ENCODE measurements around the gene DRAP1.

DRAP1 gene

DNA sequence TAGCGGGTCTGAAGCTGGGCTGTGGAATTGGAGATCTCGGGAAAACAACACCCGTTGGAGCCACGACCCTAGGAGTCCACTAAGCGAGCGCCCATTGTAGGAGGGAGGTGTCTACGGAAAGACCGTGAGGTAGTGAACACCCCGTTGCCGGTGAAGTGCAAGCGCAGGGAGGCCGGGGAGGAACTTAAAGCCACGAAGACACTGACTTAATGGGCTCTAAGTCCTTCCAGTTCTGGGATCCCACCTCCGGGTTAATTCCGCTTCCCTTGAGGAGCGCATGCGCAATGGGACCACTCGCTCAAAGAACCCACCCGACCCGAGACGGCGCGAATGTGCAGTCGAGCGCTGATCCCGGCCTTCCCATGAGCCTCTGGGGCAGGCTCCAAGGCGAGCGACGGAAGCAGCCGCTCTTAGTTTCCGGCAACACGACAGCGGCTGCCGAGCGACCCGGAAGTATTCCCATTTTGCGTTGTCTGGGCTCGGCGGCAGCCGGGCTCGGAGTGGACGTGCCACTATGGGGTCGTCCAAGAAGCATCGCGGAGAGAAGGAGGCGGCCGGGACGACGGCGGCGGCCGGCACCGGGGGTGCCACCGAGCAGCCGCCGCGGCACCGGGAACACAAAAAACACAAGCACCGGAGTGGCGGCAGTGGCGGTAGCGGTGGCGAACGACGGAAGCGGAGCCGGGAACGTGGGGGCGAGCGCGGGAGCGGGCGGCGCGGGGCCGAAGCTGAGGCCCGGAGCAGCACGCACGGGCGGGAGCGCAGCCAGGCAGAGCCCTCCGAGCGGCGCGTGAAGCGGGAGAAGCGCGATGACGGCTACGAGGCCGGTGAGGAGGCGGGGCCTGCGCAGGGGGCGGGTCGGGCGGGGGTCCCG lies 42.3 kb downstream of the DRAP1 start, which contains the start of gene SART1:
TSS of gene SART1 (plus strand) at position 468 of the 874 bp plus-strand sequence. CDS start at position 515, 47 bp downstream.
- FAIRE-seq (peak; percentile 62), DNase-seq (ENCODE audit: low spot score) (peak; percentile 90)

- no peak for FAIRE-seq
- DNase-seq (ENCODE audit: low spot score): no peak
Measured at GRCh38 chr11:65962141-65962564, 42.9 kb downstream of the DRAP1 start.

GRCh38 chr11:65964906-65965305 lies 45.7 kb downstream of the DRAP1 start:
- DNase-seq (ENCODE audit: low spot score) (no peak), FAIRE-seq (no peak)

DNA sequence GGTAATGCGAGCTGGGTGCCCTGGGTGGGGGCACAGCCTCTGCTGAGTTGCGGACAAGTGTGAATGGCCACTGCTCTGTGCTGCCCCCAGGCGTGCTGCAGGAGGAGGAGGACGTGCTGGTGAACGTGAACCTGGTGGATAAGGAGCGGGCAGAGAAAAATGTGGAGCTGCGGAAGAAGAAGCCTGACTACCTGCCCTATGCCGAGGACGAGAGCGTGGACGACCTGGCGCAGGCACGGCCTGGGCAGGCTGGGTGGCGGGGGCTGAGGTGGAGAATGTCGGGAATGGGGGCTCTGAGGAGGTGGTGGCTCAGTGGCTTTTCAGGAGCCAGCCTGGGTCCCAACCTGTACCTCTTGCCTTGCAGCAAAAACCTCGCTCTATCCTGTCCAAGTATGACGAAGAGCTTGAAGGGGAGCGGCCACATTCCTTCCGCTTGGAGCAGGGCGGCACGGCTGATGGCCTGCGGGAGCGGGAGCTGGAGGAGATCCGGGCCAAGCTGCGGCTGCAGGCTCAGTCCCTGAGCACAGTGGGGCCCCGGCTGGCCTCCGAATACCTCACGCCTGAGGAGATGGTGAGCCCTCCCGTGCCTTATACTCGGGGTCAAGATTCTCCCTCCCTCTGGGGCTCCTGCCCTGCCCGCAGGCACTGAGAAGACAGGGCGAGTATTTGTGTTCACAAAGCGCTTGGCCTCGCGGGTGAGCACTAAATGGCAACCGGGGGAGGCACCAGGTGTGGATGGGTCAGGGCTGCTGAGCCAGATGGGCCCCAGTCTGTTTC lies 46.9 kb downstream of the DRAP1 start:
- DNase-seq (ENCODE audit: low spot score) (no peak), FAIRE-seq (no peak)

DNA sequence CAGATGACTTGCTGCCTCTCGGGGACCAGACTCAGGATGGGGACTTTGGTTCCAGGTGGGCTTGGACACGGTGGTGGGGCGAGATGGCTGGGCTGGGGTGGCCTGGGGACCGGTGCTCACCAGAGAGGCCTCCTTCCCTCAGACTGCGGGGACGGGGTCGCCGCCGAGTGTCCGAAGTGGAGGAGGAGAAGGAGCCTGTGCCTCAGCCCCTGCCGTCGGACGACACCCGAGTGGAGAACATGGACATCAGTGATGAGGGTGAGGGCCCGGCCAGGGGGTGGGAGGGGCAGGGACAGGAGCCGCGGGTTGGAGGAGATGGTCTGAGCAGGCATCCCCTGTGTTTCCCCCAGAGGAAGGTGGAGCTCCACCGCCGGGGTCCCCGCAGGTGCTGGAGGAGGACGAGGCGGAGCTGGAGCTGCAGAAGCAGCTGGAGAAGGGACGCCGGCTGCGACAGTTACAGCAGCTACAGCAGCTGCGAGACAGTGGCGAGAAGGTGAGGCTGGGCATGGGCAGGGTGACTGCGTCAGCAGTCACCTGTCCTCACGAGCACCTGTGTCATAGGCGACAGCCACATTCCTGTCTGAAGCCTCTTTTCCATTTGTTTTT lies 48.2 kb downstream of the DRAP1 start:
- FAIRE-seq (no peak), DNase-seq (ENCODE audit: low spot score) (no peak)

GRCh38 chr11:65968600-65969482 lies 49.6 kb downstream of the DRAP1 start:
- no peak for DNase-seq (ENCODE audit: low spot score)
- no peak for FAIRE-seq
